GM21737 (cell line): ENCODE results near the gene KANSL1.

Experiments used
- ATAC-seq: cut with Tn5 transposase; IDR thresholded peaks from one replicate; pipeline ENCODE4 v1.9.1; 2021; ENCODE audit warnings: mild to moderate bottlenecking, moderate library complexity; ENCODE audit not compliant: unreplicated experiment

The KANSL1 gene

DNA sequence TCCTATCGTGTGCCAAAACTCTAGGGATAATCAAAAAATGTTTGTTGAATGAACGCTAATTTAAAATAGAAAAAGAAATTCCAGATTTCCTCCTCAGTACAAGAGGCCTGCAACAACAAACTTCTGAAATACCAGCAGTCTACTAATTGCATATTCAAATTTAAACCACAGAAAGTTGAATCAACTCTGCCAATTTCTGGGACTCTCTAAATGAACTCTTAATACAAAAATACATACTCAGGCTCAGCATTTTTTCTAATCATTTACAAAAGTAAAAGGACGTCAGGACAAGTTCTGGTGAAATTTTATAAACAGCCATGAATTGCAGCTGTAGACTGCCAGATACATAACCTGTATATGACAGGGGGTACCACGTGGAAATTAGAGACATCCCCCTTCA, 49.0 kb downstream of the KANSL1 start:
- ATAC-seq = no peak

DNA sequence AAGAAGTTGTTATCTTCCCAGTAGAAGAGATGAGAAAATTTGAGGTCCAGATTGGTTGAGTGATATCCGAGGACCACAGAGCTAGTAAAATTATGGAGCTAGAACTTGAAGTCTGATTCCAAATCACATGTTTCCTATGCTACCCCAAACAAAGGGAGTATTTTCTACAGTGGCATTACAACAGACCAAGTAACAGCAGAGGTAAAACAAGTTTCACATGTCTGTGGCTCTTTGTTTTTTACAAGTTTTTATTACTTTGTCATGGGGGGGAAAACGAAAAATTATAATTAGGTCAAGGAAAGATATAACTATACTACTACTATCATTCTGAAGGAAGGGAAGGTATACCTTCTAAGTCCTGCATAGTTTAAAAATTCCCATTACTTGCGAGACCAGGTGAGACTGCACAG, 49.4 kb downstream of the KANSL1 start:
- no peak for ATAC-seq

DNA sequence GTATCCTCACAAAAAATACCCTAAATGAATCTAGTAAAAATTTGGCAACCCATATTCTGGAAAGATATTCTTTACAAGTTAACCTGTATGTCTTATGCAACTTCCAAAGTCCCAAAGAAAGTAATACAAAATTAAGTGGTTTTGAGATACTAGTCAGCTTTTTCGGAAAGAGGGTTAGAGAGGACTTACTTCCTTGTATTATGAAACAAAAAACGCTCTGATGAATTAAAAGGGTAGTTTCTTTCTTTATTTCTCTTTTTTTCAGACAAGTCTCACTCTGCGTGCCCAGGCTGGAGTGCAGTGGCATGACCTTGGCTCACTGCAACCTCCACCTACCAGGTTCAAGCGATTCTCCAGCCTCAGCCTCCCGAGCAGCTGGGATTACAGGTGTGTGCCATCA, 51.6 kb downstream of the KANSL1 start:
- no peak for ATAC-seq

DNA sequence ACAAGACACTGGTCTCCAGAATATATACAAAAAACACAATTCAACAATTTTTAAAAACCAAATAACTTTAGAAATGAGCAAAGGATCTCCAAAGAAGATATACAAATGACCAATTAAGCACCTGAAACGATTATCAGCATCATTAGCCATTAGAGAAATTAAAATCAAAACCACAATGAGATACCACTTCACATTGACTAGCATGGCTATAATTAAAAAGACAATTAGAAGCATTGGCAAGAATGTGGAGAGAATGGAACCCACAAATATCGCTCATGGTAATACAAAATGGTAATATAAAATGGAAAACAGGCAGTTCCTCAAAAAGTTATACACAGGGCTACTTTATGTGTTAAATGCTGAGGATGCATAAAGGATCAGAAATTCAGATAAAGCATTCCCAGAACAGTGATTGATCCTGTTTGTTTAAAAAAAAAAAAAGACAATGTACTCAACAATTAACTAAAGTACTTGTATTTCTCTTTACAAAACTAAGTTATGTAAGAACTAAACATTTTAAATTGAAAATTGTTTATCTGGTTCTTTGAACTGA, 52.5 kb downstream of the KANSL1 start:
- ATAC-seq = no peak

DNA sequence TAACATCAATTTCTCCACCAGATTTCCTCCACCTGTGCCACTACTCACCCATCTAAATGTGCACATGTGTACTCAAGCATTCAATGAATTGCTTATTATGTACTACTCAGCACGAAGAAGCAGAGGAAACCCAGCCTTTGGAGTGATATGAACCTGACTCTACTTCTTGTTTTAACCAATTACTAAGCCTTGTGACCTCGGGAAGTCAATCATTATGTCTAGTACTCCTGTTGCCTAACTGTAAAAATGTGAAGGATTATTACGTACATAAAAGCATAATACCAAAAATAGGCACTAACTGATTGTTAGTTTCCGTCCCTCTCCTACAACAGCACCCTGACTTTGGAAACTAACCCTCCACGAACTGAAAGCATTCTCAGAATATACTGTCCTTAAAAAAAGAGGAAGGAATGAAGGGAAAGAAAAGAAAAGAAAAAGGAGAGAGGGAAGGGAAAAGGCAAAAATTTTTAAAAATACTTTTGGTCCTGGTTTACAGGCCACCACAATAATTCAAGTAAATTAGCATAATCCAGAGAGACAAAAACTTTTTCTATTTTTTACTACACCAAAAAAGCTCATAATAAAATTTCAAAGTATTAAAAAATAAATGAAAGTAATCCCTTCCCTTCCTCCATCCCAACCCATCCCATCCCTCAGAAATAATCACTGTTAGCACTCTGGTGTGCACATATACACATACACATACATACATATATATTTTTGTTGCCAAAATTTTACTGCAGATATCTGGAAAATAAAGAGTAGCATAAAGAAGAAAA, 53.6 kb downstream of the KANSL1 start:
- no peak for ATAC-seq

DNA sequence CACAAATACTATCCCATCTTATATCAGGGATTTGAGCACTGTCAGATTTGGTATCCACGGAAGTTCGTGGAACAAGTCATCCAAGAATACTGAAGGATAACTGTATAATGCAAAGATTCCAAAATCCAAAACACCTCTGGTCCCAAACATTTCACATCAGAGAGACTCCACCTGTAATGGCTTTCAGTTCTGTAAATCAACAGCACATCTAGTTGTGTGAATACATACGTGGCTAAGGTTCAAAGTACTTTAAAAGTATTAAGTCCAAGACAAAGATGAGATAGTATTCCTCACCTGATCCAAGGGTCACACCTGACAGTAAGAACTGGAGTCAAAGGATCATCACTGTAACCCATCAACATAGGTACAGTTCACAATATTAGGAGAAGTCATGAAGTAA, 54.8 kb downstream of the KANSL1 start:
- ATAC-seq = no peak

DNA sequence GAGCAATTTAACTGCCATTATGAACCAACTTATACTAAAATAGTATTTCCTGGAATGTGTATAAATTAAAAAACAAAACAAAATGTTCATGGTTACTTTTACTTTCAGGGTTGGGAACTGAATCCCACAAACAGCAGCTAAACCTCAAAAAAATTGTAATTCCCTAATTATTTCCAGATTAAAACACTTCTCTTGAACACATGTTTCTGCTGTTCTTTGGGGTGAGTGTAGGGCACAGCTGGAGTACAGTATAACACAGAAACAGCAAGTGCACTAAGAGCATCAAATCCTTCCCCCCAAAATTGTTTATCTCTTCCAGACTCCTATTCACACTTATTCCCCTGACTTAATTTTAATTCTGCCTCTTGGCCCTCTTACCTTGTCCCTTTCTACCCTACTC, 56.4 kb downstream of the KANSL1 start:
- ATAC-seq = no peak

DNA sequence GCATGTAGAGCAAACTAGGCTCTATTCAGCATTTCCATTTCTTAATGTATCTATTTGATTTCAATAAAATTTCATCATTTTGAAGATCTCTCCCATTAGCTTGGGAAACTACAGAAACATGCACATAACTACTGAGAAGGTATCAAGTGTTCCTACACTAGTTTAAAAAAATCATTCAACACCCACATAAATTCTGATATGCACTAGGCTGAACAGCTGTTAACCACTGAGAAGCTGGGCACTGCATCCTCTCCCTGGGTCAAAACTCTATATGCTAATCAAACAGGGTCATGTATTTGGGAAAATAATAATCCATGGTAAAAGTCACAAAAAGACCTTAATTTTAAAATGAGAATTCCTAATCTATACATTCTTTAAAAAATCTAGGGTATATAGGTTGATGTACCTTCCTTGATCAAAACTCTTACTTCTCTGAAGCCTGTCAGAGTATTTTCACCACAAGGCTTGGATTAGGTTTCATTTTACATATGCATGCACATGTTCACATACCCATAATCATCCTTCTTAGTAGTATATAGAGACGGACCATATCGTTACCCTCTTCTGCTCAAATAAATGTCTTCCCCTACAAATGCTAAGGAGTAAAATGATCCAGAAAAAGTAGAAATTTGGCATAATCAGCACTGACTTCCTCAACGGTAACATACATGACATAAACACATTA, 57.2 kb downstream of the KANSL1 start:
- no peak for ATAC-seq

DNA sequence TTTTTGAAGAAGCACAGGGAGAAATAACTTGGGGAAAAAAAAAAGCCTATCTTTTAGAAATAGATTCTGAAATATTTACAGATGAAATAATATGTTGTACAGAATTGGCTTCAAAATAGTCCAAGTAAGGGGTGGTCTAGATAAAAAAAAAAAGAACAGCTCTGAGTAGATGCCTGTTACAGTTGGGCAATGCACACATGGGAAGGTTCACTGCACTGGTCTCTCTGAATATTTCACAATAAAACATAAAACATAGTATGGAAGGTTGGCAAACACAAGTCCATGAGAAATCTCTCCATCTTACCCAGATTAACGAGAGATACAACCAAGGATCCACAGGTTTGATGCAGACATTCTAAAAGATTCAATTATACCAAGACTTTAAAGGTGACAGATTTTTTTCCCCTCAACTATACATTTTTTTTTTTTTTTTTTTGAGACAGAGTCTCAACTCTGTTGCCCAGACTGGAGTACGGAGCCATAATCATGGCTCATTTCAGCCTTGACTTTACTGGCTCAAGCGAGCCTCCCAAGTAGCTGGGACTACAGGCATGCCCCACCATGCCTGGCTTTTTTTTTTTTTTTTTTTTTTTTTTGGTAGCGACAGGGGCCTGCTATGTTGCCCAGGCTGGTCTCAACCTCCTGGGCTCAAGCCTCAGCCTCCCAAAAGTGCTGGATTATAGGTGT, 58.0 kb downstream of the KANSL1 start:
- no peak for ATAC-seq

DNA sequence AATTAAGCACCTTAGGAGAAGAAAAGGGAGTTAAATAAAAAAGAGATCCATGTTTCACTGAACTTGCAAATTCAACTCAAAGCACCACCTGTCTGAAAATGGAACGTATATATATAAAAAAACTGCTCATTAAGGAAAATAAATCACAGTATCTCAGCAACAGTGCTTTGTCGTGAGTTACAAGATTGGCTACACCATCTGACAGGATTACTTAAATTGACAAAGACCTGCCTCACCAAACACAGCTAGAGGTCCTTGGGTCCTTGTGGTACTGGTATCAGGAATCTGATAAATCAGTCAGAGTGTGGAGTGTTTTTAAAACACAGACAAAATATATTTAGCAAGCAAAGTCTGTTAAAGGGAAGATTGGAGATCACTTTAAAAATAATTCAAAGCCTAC, 63.9 kb downstream of the KANSL1 start:
- no peak for ATAC-seq

DNA sequence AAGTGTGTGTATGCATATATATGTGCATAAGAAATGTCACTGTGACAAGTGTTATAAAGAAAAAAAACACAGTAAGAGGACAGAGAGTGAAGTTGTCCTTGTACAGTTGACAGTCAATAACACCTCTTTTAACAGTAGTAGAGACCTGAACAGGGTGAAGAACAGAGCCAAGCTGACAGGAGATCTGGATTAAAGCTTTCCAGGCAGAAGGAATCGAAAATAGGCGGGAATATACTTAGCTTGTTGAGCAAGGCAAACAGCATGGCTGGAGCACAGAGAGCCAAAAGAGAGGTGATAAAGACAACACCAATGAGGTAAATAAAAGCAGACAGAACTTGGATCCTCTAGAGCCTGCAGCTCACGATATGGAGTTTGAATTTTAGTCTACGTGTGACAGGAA, 64.8 kb downstream of the KANSL1 start:
- ATAC-seq = no peak

DNA sequence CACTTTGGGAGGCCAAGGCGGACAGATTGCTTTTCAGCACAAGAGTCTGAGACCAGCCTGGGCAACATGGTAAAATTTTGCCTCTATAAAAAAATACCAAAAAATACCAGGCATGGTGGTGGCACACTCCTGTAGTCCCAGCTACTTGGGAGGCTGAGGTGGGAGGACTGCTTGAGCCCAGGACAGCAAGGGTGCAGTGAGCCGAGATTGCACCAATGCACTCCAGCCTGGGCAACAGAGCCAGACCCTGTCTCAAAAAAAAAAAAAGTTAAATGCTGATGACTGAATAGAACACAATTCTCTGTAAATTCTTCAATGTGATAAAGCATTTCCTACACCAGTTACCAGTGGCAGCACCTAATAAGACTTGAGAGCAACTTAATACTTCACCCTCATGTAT, 65.7 kb downstream of the KANSL1 start:
- no peak for ATAC-seq

DNA sequence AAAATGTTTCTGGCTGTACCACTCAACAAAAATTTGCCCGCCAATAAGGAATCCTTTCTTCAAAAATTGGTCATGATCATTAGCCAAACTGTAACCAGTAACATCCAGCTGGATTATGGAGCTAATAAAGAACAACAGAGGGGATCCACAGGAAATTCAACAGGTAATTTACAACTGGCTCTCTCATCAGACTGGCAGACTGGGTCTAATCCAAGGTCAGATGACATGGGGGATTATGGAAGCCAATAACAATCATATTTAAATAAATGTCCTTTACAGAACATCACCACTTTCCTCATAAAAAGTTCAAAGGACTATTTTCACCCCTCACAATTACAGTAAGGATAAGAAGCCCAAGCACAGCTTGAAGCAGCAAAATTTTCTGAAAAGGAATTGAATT, 66.4 kb downstream of the KANSL1 start:
- ATAC-seq = no peak

DNA sequence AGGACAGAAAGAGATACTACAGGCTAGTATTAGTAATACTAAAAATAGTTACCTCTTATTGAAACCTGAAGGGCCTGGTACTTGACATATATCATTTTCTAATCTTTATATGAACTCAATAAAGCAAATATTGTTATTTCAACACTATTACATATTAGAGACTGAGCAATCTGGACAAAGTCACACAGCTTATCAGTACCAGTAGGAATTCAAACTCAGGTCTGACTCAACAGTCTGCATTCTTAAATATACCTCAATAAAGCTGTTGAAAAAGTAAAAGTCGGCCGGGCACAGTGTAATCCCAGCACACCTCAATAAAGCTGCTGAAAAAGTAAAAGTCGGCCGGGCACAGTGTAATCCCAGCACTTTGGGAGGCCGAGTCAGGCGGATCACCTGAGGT, 67.4 kb downstream of the KANSL1 start:
- ATAC-seq = no peak

DNA sequence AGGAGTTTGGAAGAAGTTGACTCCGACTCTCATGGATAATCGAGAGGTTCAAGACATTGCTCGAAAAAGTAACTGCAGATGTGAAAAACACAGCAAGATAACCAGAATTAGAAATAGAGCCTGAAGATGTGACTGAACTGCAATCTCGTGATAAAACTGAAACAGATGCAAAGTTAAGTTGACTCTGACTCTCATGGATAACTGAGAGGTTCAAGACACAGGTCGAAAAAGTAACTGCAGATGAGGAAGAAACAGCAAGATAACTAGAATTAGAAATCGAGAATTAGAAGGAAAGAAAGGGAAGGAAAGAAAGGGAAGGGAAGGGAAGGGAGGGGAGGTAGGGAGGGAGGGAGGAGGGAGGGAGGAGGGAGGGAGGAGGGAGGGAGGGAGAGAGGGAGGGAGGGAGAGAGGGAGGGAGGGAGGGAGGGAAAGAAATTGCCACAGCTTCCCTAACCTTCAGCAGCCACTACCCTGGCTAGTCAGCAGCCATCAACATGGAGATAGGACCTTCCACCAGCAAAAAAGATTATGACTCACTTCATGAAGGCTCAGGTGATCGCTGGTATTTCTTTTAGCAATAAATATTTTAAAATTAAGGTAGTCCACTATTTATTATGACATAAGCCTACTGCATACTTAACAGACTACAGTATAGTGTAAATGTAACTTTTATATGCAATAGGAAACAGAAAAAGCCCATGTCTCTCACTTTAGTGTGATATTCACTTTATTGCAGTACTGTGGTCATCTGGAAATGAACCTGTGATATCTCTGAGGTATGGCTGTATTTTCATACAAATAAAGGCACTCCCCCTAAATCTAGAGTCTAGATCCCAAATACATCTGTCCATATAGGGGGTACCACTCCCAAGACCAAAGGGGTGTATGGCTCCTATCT, 68.3 kb downstream of the KANSL1 start:
- no peak for ATAC-seq

DNA sequence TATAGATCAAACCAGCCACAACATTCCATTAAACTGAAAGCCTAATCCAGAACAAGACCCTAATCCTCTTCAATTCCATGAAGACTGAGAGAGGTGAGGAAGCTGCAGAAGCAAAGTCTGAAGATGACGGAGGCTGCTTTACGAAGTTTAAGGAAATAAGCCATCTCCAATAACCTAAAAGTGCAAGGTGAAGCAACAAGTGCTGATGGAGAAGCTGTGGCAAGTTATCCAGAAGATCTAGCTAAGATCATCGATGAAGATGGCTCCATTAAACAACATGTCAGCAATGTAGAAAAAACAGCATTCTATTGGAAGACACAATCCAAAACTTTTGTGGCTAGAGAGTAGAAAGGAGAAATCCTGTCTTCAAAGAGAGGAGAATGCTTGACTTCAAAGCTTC, 69.6 kb downstream of the KANSL1 start:
- ATAC-seq = no peak

DNA sequence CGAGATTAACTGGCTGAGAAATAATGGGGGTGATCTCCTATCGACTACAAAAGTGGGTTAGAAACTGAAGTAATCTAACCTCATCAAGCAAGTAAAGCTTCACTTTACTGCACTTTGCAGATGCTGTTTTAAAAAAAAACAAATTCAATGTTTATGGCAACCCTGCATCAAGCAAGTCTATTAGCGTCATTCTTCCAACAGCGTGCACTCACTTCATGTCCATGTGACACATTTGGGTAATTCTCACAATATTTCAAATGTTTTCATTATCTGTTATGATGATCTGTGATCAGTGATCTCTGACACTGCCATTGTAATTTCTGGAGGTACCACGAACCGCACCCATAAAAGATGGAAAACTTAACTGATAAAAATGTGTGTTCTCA, 70.8 kb downstream of the KANSL1 start:
- no peak for ATAC-seq

DNA sequence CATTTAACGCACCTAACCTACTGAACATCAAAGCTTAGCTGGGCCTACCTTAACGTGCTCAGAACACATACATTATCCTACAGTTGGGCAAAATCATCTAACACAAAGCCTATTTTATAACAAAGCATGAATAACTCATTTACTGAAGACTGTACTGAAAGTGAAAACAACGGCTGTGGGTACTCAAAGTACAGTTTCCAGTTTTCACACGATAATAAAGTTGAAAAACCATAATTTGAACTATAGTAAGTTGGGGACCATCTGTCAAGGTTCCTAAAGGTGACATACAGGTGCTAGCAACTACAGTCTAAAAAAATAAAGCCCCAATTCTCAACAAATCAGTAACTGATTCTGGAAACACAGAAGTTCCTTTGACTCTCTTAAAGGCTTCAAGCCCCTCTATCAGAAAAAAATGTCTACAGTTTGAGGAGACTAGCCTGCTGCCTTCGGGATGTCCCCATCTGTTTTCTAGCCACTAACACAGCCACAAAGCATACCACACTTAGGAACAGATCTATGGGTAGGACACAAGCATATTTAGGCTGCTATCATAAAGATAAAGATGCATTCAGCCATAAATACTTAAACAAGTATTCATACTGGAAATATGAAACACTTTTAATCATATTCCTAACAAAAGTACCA, 71.3 kb downstream of the KANSL1 start:
- no peak for ATAC-seq

DNA sequence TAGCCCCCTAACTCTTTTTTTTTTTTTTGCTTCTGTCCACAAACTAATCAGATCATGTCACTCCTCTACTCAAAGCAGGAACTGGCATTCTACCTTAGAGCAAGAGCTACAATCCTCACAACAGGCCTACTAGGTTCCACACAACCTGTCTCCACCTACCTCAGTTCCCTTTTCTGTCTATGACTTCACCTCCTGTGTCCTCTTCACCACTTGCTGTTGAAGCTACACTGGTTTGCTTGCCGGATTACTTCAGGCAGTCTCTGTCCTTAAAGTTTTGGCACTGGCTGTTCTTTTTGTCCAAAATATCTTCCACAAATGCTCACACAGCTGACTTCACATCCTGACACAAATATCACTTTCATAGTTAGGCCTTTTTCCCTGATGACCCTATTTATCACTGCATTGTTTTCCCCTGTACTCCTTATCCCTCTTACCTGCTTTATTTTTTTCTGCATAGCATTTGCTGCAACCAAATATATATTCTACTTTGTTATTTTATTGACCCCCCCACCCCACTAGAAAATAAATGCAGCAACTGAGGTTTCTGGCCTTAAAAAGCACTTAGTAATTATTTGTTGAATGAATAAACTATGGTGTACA, 72.0 kb downstream of the KANSL1 start:
- no peak for ATAC-seq

DNA sequence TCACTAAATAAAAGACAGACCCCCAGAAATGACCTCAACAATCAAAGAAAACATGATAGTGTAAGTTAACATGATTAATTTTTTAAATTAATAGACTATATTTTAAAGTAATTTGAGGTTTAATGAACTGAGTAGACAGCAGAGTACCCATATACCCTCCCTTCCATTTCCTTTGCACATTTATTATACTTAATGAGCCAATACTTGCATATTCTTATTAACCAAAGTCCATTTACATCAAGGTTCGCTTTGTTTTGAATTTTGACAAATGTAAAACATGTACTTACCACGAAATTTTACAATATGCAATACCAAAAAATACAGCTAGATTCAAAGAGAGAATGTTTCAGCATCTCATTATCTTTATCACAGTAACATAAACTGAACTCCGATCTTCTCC, 72.7 kb downstream of the KANSL1 start:
- ATAC-seq = no peak
